Keratinocyte (primary cell): Measurements from ENCODE around the gene NFAM1. TPM values are rescaled to one million over a fixed set of nuclear protein-coding genes. Genes with fewer than 3 reads are reported as not detected.

Source experiments
- DNase-seq: peaks from one replicate; pipeline ENCODE4 v3.0.0-alpha.2; 2011; ENCODE audit warnings: low read depth, missing footprints, low spot score
- FAIRE-seq: peaks from 2 replicates; lab custom pipeline; 2011; peaks lifted over from hg19 to GRCh38; lab: Jason Lieb, UNC
- H2AFZ ChIP-seq: 2 replicates; pipeline ENCODE4 v1.6.0; 2012; ENCODE audit warnings: low read length, control low read depth, inconsistent platforms; ENCODE audit not compliant: control insufficient read depth
- H3K27ac ChIP-seq: 2 replicates; pipeline ENCODE4 v1.5.1; 2011; ENCODE audit warnings: low read length; ENCODE audit not compliant: control insufficient read depth, insufficient read depth
- H3K27me3 ChIP-seq: 3 replicates; pipeline ENCODE4 v1.6.0; 2011; ENCODE audit warnings: low read length; ENCODE audit not compliant: control insufficient read depth, insufficient read depth; ENCODE audit errors: extremely low read depth
- H3K36me3 ChIP-seq, 2 experiments: 2 replicates in 1 of 2; 3 replicates in 1 of 2; pipeline ENCODE4 v1.5.1; 2011; ENCODE audit warnings: low read length in 2 of 2, mild to moderate bottlenecking in 1 of 2; ENCODE audit not compliant: control insufficient read depth in 2 of 2, insufficient read depth in 2 of 2; ENCODE audit errors: extremely low read depth in 1 of 2
- H3K4me1 ChIP-seq: 3 replicates; pipeline ENCODE4 v1.5.1; 2011; ENCODE audit warnings: low read length; ENCODE audit not compliant: control insufficient read depth, insufficient read depth; ENCODE audit errors: extremely low read depth
- H3K4me2 ChIP-seq: 3 replicates; pipeline ENCODE4 v1.6.0; 2011; ENCODE audit warnings: low read depth, low read length; ENCODE audit not compliant: control insufficient read depth, insufficient read depth; ENCODE audit errors: extremely low read depth
- H3K4me3 ChIP-seq, 3 experiments: fragments of 200-600 bp in 1 of 3; sonication (generic) in 1 of 3; 2 replicates in 2 of 3; 3 replicates in 1 of 3; pipeline ENCODE4 v1.5.1; 2011 to 2016; ENCODE audit warnings: low read length in 3 of 3, mild to moderate bottlenecking in 3 of 3, control low read depth in 2 of 3, inconsistent platforms in 1 of 3, low read depth in 1 of 3, mixed read lengths in 1 of 3, mixed run types in 1 of 3, moderate library complexity in 1 of 3; ENCODE audit not compliant: control insufficient read depth in 2 of 3, insufficient read depth in 2 of 3; ENCODE audit errors: extremely low read depth in 1 of 3
- H3K79me2 ChIP-seq: 2 replicates; pipeline ENCODE4 v1.6.0; 2012; ENCODE audit warnings: low read length; ENCODE audit not compliant: control insufficient read depth, insufficient read depth
- H3K9ac ChIP-seq: 3 replicates; pipeline ENCODE4 v1.6.0; 2011; ENCODE audit warnings: low read length; ENCODE audit not compliant: control insufficient read depth, insufficient read depth; ENCODE audit errors: extremely low read depth
- H3K9me1 ChIP-seq: 3 replicates; pipeline ENCODE4 v1.6.0; 2011; ENCODE audit warnings: low read length; ENCODE audit not compliant: control insufficient read depth, insufficient read depth; ENCODE audit errors: extremely low read depth
- H3K9me3 ChIP-seq: 2 replicates; pipeline ENCODE4 v1.5.1; 2012; ENCODE audit warnings: low read depth, low read length; ENCODE audit not compliant: control insufficient read depth
- H4K20me1 ChIP-seq: 3 replicates; pipeline ENCODE4 v1.6.0; 2011; ENCODE audit warnings: low read length; ENCODE audit not compliant: control insufficient read depth, insufficient read depth; ENCODE audit errors: extremely low read depth
- CTCF ChIP-seq, 3 experiments: IDR thresholded peaks in 1 of 3; conservative IDR thresholded peaks in 1 of 3; optimal IDR thresholded peaks in 1 of 3; 2 replicates in 2 of 3; 3 replicates in 1 of 3; pipeline versions ENCODE3 to v1.5.1; 2011; ENCODE audit warnings: low read length in 3 of 3, mild to moderate bottlenecking in 3 of 3, moderate library complexity in 2 of 3, control low read depth in 1 of 3, inconsistent platforms in 1 of 3; ENCODE audit not compliant: insufficient read depth in 2 of 3; ENCODE audit errors: extremely low read depth in 1 of 3
- EZH2 ChIP-seq: IDR thresholded peaks from one replicate; pipeline ENCODE4 v1.6.1; 2012; ENCODE audit warnings: inconsistent platforms, mild to moderate bottlenecking, low read length, moderate library complexity
- dilution Hi-C: fragments of 300-500 bp; cut with MboI; formaldehyde crosslinking; loops from one replicate; pipeline ENCODE4 v1.7.0; 2020; ENCODE audit warnings: low sequenced_read_pairs; ENCODE audit not compliant: extremely low pct_ligation_motif_present
- polyA plus RNA-seq, 5 experiments: library from polyadenylated mRNA; depleted of rRNA in 3 of 5; stranded (reverse) in 3 of 5; stranded (forward) in 1 of 5; unstranded in 1 of 5; fragments of >200 nt; gene quantifications; 1 replicate in 1 of 5; 2 replicates in 3 of 5; 3 replicates in 1 of 5; pipeline versions ENCODE4 v1.2.1 to v1.2.3, GENCODE V29; 2011 to 2012; ENCODE audit warnings: missing spikeins in 2 of 5, low read depth in 1 of 5, low replicate concordance in 1 of 5

Gene NFAM1
- polyA plus RNA-seq, 1 donor (not counting 4 experiments of a cell fraction or from before 2014, with no cell fraction given): not detected

- peaks cover 26% of the 10 kb centered on the region for H3K27me3 ChIP-seq
- dilution Hi-C loops: no loop called here
- no peak overlapping the region for H3K4me2 ChIP-seq
- no peak overlapping the region for H3K27ac ChIP-seq
- no peak for FAIRE-seq
- no peaks in the 10 kb centered on the region for H4K20me1 ChIP-seq
- TF ChIP-seq CTCF (optimal IDR thresholded peaks at IDR 0.05 in 1 of 3, IDR thresholded peaks at IDR 0.05 in 1 of 3, conservative IDR thresholded peaks at IDR 0.05 in 1 of 3; ENCODE audit: extremely low read depth in 1 of 3, insufficient read depth in 2 of 3, low read length in 3 of 3) (no peak), EZH2 (no peak)
- peaks cover 11% of the 10 kb centered on the region for H3K4me1 ChIP-seq
- DNase-seq: no peak
- no peaks in the 10 kb centered on the region for H3K9me3 ChIP-seq
- H3K9me1 ChIP-seq: no peaks in the 10 kb centered on the region
- no peak overlapping the region for H2AFZ ChIP-seq
- H3K79me2 ChIP-seq: no peaks in the 10 kb centered on the region
- no peak overlapping the region for H3K9ac ChIP-seq
- H3K4me3 ChIP-seq: no peak overlapping the region
- no peaks in the 10 kb centered on the region for H3K36me3 ChIP-seq
Measured at GRCh38 chr22:42417645-42418305, 14.4 kb downstream of the NFAM1 start.

GRCh38 chr22:42416671-42417230 lies 15.5 kb downstream of the NFAM1 start:
- H3K9ac ChIP-seq: no peak overlapping the region
- FAIRE-seq (no peak), DNase-seq (no peak)
- no peak overlapping the region for H3K27ac ChIP-seq
- no peak overlapping the region for H3K4me2 ChIP-seq
- peaks cover 11% of the 10 kb centered on the region for H3K4me1 ChIP-seq
- TF ChIP-seq EZH2: no peak
- TF ChIP-seq CTCF (optimal IDR thresholded peaks at IDR 0.05 in 1 of 3, IDR thresholded peaks at IDR 0.05 in 1 of 3, conservative IDR thresholded peaks at IDR 0.05 in 1 of 3; ENCODE audit: extremely low read depth in 1 of 3, insufficient read depth in 2 of 3, low read length in 3 of 3): no peak
- H3K79me2 ChIP-seq: no peaks in the 10 kb centered on the region
- no peaks in the 10 kb centered on the region for H4K20me1 ChIP-seq
- peaks cover 31% of the 10 kb centered on the region for H3K27me3 ChIP-seq
- H2AFZ ChIP-seq: no peak overlapping the region
- dilution Hi-C loops: no loop called here
- H3K36me3 ChIP-seq: no peaks in the 10 kb centered on the region
- no peaks in the 10 kb centered on the region for H3K9me3 ChIP-seq
- H3K9me1 ChIP-seq: no peaks in the 10 kb centered on the region
- H3K4me3 ChIP-seq: no peak overlapping the region
